HL-60/S4 treated with phorbol 12-myristate 13-acetate at 8.2 ng/mL for 4 days and 3 days (cell line): ENCODE results near the gene LAMP1.
"Not testable (repeated sequence)": the region's sequence is repeated elsewhere in the genome, so short reads cannot be mapped to it uniquely, and the experiment has no call there.

Experiments used
- in situ Hi-C: fragments of 300-500 bp; cut with MboI; formaldehyde crosslinking; loops from 2 replicates; pipeline ENCODE4 v1.15.0; 2022; ENCODE audit warnings: low sequenced_read_pairs

LAMP1 gene

GRCh38 chr13:113296823-113297369 is at the start of gene LAMP1:
Gene LAMP1, plus strand, starts transcription at chr13:113297239. Its CDS starts 196 bp downstream, at chr13:113297435.
- in situ Hi-C loops, result no loop called here

DNA sequence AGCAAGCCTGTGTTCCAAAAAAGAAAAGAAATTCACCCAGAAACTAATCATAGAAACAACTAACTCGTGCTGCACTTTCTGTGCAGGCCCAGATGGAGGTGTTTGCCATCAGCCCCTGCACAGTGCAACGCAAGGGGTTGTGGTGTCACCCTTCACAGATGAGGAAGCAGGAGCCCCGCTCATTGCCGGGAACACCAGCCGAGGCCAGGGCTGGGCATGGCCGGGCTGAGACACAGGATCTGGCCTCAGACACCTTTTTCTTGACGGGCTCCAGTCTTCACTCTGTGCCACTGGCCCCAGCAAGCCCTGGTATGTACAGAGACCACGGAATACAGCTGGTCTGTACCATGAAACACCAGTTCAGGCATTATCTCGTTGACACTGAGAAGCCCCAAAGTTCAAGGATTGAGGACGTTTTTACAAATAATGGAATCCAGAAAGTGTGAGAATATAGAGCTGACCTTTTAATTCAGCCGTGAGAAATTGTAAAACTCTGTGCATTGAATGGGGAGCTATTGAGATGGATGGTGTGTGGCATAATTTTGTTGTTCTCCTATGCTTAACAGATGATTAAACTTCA is 44.4 kb upstream of the LAMP1 start:
- in situ Hi-C loops, result no loop called here

- in situ Hi-C loops, result not testable (repeated sequence)
Observed at GRCh38 chr13:113257908-113258307, 39.1 kb upstream of the LAMP1 start.

GRCh38 chr13:113258321-113259054 is 38.6 kb upstream of the LAMP1 start:
- in situ Hi-C loops, result no loop called here

- in situ Hi-C loops, result no loop called here
Observed at GRCh38 chr13:113260996-113261395, 36.0 kb upstream of the LAMP1 start.

DNA sequence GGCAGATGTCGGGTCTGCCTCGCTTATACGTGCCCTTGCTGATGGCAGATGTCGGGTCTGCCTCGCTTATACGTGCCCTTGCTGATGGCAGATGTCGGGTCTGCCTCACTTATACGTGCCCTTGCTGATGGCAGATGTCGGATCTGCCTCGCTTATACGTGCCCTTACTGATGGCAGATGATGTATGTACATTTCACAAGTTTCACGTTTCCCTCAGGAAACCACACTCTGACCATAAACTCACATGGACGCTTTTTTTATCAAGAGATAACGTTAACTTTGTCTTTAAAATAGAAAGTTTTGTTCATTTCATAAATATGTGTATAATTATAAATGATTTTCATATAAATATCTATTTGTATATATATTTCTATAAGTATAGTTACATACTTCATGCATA is 34.0 kb upstream of the LAMP1 start:
- in situ Hi-C loops, result not testable (repeated sequence)

- in situ Hi-C loops, result no loop called here
Observed at GRCh38 chr13:113267642-113268405, 29.2 kb upstream of the LAMP1 start.

DNA sequence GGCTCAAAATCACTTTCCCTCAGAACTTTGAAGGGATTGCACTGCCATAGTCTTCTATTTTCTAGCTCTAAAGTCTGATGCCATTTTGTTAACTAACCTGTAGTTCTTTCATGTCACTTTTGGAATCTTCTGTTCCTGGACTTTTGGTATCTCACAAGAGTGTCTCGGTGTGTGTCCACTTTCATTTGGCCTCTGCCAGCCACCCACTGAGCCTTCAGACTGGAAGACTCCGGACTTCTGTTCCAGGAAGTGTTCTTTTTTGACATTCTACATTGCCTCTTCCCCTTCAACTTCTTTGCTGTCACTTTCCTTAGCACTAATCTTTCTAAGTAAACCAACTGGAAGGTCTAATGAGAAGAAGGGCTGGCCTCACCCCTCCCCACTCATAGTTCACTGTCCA is 25.0 kb upstream of the LAMP1 start:
- in situ Hi-C loops, result no loop called here

DNA sequence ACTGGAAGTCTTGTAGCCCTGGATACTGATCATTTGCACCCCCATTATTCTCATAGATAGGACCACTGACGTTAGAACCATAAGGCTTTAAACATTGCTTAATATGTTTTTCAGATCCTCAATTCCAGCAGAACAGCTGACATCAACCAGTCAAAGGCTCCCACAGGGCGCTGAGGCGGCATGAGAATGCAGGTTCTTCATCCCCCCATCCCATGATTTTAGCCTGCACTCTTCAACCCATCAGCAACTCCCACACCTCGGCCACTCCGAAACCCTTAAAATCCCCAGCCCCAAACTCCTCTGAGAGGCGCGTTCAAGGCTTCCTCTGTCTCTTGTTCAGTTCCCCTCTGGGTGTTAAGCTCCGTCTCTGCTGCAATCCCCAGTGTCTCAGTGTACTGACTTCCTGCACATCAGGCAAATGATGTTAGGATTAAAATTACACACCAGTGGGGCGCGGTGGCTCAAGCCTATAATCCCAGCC is 24.3 kb upstream of the LAMP1 start:
- in situ Hi-C loops, result no loop called here

- in situ Hi-C loops, result no loop called here
Observed at GRCh38 chr13:113273321-113273720, 23.7 kb upstream of the LAMP1 start.

DNA sequence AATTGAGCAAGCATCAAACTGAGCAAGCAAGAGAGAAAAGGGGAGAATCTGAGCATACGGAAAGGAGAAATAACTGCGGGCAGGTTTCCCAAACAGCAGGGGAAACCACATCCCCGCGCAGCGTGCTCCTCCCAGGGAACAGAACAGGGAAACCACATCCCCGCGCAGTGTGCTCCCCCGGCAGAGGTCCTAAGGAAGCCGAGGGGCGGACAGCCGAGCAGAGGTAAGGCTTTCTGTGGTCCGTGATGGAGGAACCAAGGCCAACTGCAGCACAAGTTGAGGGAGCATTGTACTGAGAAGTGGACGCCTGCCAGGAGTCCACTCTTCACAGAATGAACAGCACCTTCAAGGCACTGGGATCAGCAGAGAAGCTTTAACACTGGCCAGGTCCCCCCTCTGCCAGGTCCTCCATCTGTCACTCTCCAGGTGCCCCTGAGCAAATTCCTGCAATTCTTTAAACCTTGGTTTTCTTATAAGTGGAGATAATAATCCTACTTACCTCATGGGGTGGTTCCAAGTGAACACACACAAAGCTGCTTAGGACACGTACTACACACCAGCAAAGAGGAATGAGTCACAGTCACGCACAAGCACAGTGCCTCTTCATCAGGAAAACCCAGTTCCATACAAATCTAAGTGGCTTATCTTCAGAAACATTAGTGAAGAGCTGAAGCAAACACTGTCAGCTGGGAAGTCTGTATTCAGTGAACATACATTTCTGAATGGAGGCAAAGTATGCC is 23.0 kb upstream of the LAMP1 start:
- in situ Hi-C loops, result no loop called here

DNA sequence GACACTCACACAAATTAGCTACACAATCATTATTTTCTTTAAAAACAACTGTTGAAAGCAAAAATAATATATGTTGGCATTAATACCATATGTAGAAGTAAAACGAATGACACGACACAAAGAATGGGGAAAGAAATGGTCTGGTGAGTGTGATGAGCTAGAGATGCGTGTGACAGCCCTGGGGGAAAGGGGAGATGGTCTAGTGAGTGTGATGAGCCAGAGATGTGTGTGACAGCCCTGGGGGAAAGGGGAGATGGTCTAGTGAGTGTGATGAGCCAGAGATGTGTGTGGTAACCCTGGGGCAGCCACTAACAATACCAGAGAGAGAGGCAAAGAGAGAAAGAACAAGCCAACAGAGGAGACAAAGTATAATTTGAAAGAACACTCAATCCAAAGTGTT is 22.3 kb upstream of the LAMP1 start:
- in situ Hi-C loops, result no loop called here

GRCh38 chr13:113275387-113275786 is 21.7 kb upstream of the LAMP1 start:
- in situ Hi-C loops, result no loop called here

DNA sequence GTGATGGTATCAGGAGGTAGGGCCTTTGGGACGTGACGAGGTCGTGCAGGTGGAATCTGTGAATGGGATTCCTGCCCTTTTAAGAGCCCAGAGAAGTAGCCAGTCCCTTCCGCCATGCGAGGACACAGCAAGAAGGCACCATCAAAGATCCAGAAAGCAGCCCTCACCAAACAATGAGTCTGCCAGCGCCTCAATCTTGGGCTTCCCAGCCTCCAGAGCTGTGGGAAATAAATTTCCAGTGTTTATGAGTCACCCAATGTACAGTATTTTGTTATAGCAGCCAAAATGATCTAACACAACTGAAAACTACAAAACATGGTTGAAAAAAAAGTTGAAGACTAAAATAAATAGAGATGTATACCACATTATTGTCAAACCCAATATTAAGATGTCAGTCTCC is 16.9 kb upstream of the LAMP1 start:
- in situ Hi-C loops, result no loop called here

GRCh38 chr13:113283904-113284303 is 13.1 kb upstream of the LAMP1 start:
- in situ Hi-C loops, result no loop called here

- in situ Hi-C loops, result no loop called here
Observed at GRCh38 chr13:113288880-113289279, 8.2 kb upstream of the LAMP1 start.

- in situ Hi-C loops, result no loop called here
Observed at GRCh38 chr13:113291129-113291528, 5.9 kb upstream of the LAMP1 start.

DNA sequence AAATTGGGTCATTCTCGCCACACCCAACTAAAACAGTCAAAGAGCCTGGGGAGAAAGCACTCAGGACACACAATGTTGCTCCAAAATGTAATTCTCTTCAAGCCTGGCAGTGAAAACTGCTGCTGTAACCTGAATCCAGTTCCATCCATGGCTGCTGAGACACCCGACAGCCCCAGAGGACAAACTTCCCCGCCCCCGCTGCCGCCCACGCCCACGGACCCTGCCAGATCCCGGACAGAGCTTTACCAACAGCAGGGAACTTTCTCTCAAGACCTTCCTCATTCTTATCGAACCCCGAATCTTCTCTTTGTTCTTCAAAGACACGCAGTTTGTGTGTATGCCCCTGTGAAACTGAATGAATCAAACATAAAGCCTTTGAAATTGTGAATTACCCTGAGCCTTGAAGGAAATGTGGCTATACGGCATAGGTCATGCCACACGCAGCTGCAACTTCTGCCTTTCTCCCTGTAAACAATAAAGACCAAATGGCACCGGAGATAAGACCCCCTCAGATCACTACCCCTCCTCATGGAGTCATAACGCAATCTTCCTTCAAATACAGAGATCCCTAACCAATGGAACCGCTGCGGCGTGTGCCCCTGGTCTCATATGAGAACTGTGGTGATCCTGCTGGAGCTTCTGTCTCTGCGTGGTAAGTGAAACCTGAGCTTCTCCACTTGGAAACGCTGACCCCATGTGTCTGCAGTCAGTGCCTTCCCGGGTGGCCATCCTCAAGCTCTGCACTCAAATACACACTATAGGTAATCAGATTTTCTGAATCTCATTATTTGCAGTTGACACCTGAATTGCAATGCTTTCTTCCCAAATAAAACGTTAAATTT is 4.8 kb upstream of the LAMP1 start:
- in situ Hi-C loops, result no loop called here

DNA sequence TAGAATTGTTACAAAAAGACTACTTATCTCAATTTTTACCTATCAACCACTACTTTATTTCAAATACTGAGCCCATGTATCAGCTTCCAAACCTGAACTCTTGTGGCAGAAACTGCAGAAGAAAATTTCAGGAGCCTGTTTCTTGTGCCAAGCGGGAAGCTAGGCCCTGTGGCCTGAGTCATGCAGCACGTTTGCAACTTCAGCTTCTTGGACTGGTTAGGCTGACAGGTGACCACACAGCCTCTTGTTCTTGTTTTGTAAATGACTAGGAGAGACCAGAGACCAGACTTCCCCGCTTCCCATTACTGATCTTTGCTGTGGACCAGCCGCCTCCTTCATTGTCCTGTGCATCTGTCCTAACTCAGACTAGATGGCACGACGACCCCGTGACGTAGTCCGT is 3.4 kb upstream of the LAMP1 start:
- in situ Hi-C loops, result no loop called here

- in situ Hi-C loops, result no loop called here
Observed at GRCh38 chr13:113295776-113296175, 1.3 kb upstream of the LAMP1 start.
